Keratinocyte (primary cell): ENCODE measurements around the gene CHGA. TPM values are rescaled to one million over a fixed set of nuclear protein-coding genes. Genes with fewer than 3 reads are reported as not detected.

Experiments used
- DNase-seq: peaks from one replicate; pipeline ENCODE4 v3.0.0-alpha.2; 2011; ENCODE audit warnings: low read depth, missing footprints, low spot score
- FAIRE-seq: peaks from 2 replicates; lab custom pipeline; 2011; peaks lifted over from hg19 to GRCh38; lab: Jason Lieb, UNC
- H2AFZ ChIP-seq: 2 replicates; pipeline ENCODE4 v1.6.0; 2012; ENCODE audit warnings: low read length, control low read depth, inconsistent platforms; ENCODE audit not compliant: control insufficient read depth
- H3K27ac ChIP-seq: 2 replicates; pipeline ENCODE4 v1.5.1; 2011; ENCODE audit warnings: low read length; ENCODE audit not compliant: control insufficient read depth, insufficient read depth
- H3K27me3 ChIP-seq: 3 replicates; pipeline ENCODE4 v1.6.0; 2011; ENCODE audit warnings: low read length; ENCODE audit not compliant: control insufficient read depth, insufficient read depth; ENCODE audit errors: extremely low read depth
- H3K36me3 ChIP-seq, 2 experiments: 2 replicates in 1 of 2; 3 replicates in 1 of 2; pipeline ENCODE4 v1.5.1; 2011; ENCODE audit warnings: low read length in 2 of 2, mild to moderate bottlenecking in 1 of 2; ENCODE audit not compliant: control insufficient read depth in 2 of 2, insufficient read depth in 2 of 2; ENCODE audit errors: extremely low read depth in 1 of 2
- H3K4me1 ChIP-seq: 3 replicates; pipeline ENCODE4 v1.5.1; 2011; ENCODE audit warnings: low read length; ENCODE audit not compliant: control insufficient read depth, insufficient read depth; ENCODE audit errors: extremely low read depth
- H3K4me2 ChIP-seq: 3 replicates; pipeline ENCODE4 v1.6.0; 2011; ENCODE audit warnings: low read depth, low read length; ENCODE audit not compliant: control insufficient read depth, insufficient read depth; ENCODE audit errors: extremely low read depth
- H3K4me3 ChIP-seq, 3 experiments: fragments of 200-600 bp in 1 of 3; sonication (generic) in 1 of 3; 2 replicates in 2 of 3; 3 replicates in 1 of 3; pipeline ENCODE4 v1.5.1; 2011 to 2016; ENCODE audit warnings: low read length in 3 of 3, mild to moderate bottlenecking in 3 of 3, control low read depth in 2 of 3, inconsistent platforms in 1 of 3, low read depth in 1 of 3, mixed read lengths in 1 of 3, mixed run types in 1 of 3, moderate library complexity in 1 of 3; ENCODE audit not compliant: control insufficient read depth in 2 of 3, insufficient read depth in 2 of 3; ENCODE audit errors: extremely low read depth in 1 of 3
- H3K79me2 ChIP-seq: 2 replicates; pipeline ENCODE4 v1.6.0; 2012; ENCODE audit warnings: low read length; ENCODE audit not compliant: control insufficient read depth, insufficient read depth
- H3K9ac ChIP-seq: 3 replicates; pipeline ENCODE4 v1.6.0; 2011; ENCODE audit warnings: low read length; ENCODE audit not compliant: control insufficient read depth, insufficient read depth; ENCODE audit errors: extremely low read depth
- H3K9me1 ChIP-seq: 3 replicates; pipeline ENCODE4 v1.6.0; 2011; ENCODE audit warnings: low read length; ENCODE audit not compliant: control insufficient read depth, insufficient read depth; ENCODE audit errors: extremely low read depth
- H3K9me3 ChIP-seq: 2 replicates; pipeline ENCODE4 v1.5.1; 2012; ENCODE audit warnings: low read depth, low read length; ENCODE audit not compliant: control insufficient read depth
- H4K20me1 ChIP-seq: 3 replicates; pipeline ENCODE4 v1.6.0; 2011; ENCODE audit warnings: low read length; ENCODE audit not compliant: control insufficient read depth, insufficient read depth; ENCODE audit errors: extremely low read depth
- EZH2 ChIP-seq: IDR thresholded peaks from one replicate; pipeline ENCODE4 v1.6.1; 2012; ENCODE audit warnings: inconsistent platforms, mild to moderate bottlenecking, low read length, moderate library complexity
- dilution Hi-C: fragments of 300-500 bp; cut with MboI; formaldehyde crosslinking; loops from one replicate; pipeline ENCODE4 v1.7.0; 2020; ENCODE audit warnings: low sequenced_read_pairs; ENCODE audit not compliant: extremely low pct_ligation_motif_present
- polyA plus RNA-seq, 5 experiments: library from polyadenylated mRNA; depleted of rRNA in 3 of 5; stranded (reverse) in 3 of 5; stranded (forward) in 1 of 5; unstranded in 1 of 5; fragments of >200 nt; gene quantifications; 1 replicate in 1 of 5; 2 replicates in 3 of 5; 3 replicates in 1 of 5; pipeline versions ENCODE4 v1.2.1 to v1.2.3, GENCODE V29; 2011 to 2012; ENCODE audit warnings: missing spikeins in 2 of 5, low read depth in 1 of 5, low replicate concordance in 1 of 5
- TF ChIP-seq, protein P1 (sequence below), 3 experiments: IDR thresholded peaks in 1 of 3; conservative IDR thresholded peaks in 1 of 3; optimal IDR thresholded peaks in 1 of 3; 2 replicates in 2 of 3; 3 replicates in 1 of 3; pipeline versions ENCODE3 to v1.5.1; 2011; ENCODE audit warnings: low read length in 3 of 3, mild to moderate bottlenecking in 3 of 3, moderate library complexity in 2 of 3, control low read depth in 1 of 3, inconsistent platforms in 1 of 3; ENCODE audit not compliant: insufficient read depth in 2 of 3; ENCODE audit errors: extremely low read depth in 1 of 3

The CHGA gene
- polyA plus RNA-seq, 1 donor (not counting 4 experiments of a cell fraction or from before 2014, with no cell fraction given) = 0.04 TPM

GRCh38 chr14:92974541-92975345 is 51.8 kb downstream of the CHGA start:
- TF ChIP-seq, protein P1, sequence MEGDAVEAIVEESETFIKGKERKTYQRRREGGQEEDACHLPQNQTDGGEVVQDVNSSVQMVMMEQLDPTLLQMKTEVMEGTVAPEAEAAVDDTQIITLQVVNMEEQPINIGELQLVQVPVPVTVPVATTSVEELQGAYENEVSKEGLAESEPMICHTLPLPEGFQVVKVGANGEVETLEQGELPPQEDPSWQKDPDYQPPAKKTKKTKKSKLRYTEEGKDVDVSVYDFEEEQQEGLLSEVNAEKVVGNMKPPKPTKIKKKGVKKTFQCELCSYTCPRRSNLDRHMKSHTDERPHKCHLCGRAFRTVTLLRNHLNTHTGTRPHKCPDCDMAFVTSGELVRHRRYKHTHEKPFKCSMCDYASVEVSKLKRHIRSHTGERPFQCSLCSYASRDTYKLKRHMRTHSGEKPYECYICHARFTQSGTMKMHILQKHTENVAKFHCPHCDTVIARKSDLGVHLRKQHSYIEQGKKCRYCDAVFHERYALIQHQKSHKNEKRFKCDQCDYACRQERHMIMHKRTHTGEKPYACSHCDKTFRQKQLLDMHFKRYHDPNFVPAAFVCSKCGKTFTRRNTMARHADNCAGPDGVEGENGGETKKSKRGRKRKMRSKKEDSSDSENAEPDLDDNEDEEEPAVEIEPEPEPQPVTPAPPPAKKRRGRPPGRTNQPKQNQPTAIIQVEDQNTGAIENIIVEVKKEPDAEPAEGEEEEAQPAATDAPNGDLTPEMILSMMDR (optimal IDR thresholded peaks at IDR 0.05 in 1 of 3, IDR thresholded peaks at IDR 0.05 in 1 of 3, conservative IDR thresholded peaks at IDR 0.05 in 1 of 3; ENCODE audit: extremely low read depth in 1 of 3, insufficient read depth in 2 of 3, low read length in 3 of 3) = no peak
- Histone ChIP-seq H4K20me1 (peaks cover 6% of the 10 kb centered on the region), H3K9me1 (peaks cover 4% of the 10 kb centered on the region), H3K4me1 (peaks cover 15% of the 10 kb centered on the region), H3K27me3 (no peaks in the 10 kb centered on the region), H3K4me3 (no peak overlapping the region), H2AFZ (no peak overlapping the region), H3K9me3 (peaks cover 3% of the 10 kb centered on the region), H3K9ac (no peak overlapping the region), H3K27ac (no peak overlapping the region), H3K36me3 (peaks cover 4 to 7% of the 10 kb centered on the region in 2 experiments), H3K79me2 (no peaks in the 10 kb centered on the region), H3K4me2 (no peak overlapping the region)
- FAIRE-seq = no peak
- DNase-seq = no peak
- dilution Hi-C loops = no loop called here

DNA sequence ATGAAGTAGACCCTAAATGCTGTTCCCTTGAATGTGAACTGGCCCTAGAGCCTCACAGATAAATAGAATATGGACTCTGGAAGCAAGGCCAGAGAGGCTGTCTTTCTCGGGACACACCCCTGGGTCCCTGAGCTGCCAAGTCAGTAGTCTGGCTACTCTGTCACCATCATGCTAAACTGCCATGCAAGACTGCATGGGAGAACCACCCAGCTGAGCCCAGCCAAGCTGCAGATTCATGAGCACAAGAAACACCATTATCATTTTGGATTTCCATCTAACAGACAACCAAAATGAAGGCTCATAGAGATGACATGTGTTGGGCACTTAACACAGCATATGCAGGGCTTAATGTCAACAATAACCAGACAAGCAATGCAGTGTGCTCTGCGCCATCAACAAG is 53.3 kb downstream of the CHGA start:
- peaks cover 4 to 7% of the 10 kb centered on the region in 2 experiments for H3K36me3 ChIP-seq

More for the DNA sequence above, 53.3 kb downstream of the CHGA start:
- no peak overlapping the region for H3K4me3 ChIP-seq
- no peak overlapping the region for H3K9ac ChIP-seq
- FAIRE-seq = no peak
- H3K27me3 ChIP-seq = no peaks in the 10 kb centered on the region
- H3K27ac ChIP-seq = no peak overlapping the region
- H3K9me3 ChIP-seq = peaks cover 3% of the 10 kb centered on the region
- peaks cover 15% of the 10 kb centered on the region for H3K4me1 ChIP-seq
- no peaks in the 10 kb centered on the region for H3K79me2 ChIP-seq
- peaks cover 6% of the 10 kb centered on the region for H4K20me1 ChIP-seq
- dilution Hi-C loops = no loop called here
- no peak overlapping the region for H3K4me2 ChIP-seq
- H2AFZ ChIP-seq = no peak overlapping the region
- TF ChIP-seq, protein P1 (optimal IDR thresholded peaks at IDR 0.05 in 1 of 3, IDR thresholded peaks at IDR 0.05 in 1 of 3, conservative IDR thresholded peaks at IDR 0.05 in 1 of 3; ENCODE audit: extremely low read depth in 1 of 3, insufficient read depth in 2 of 3, low read length in 3 of 3) = no peak
- TF ChIP-seq EZH2 = no peak
- H3K9me1 ChIP-seq = peaks cover 4% of the 10 kb centered on the region
- no peak for DNase-seq
